Endodermal cell (in vitro differentiated cells): ENCODE data around the gene DCST2. TPM values are rescaled to one million over a fixed set of nuclear protein-coding genes. Genes with fewer than 3 reads are reported as not detected.
"Not testable (repeated sequence)": the region's sequence is repeated elsewhere in the genome, so short reads cannot be mapped to it uniquely, and the experiment has no call there.

Experiments
- DNase-seq: peaks from one replicate; pipeline ENCODE4 v3.0.0-alpha.2; 2017
- H3K27ac ChIP-seq: 2 replicates; pipeline ENCODE4 v1.5.1; 2013; ENCODE audit warnings: mild to moderate bottlenecking, low read depth, low read length, moderate library complexity
- H3K27me3 ChIP-seq: 2 replicates; pipeline ENCODE4 v1.6.1; 2013; ENCODE audit warnings: mild to moderate bottlenecking, low read length, moderate library complexity; ENCODE audit not compliant: insufficient read depth, control insufficient read depth, poor library complexity, severe bottlenecking
- H3K36me3 ChIP-seq: 2 replicates; pipeline ENCODE4 v1.7.0; 2013; ENCODE audit warnings: mild to moderate bottlenecking, low read length, moderate library complexity; ENCODE audit not compliant: control insufficient read depth, insufficient read depth
- H3K4me1 ChIP-seq: one replicate; pipeline ENCODE4 v1.7.0; 2013; ENCODE audit warnings: low read length; ENCODE audit not compliant: control insufficient read depth, insufficient read depth
- H3K4me3 ChIP-seq: 2 replicates; pipeline ENCODE4 v1.5.1; 2013; ENCODE audit warnings: mild to moderate bottlenecking, low read length, moderate library complexity
- H3K9ac ChIP-seq: 2 replicates; pipeline ENCODE4 v1.6.1; 2013; ENCODE audit warnings: mild to moderate bottlenecking, low read length, moderate library complexity; ENCODE audit not compliant: poor library complexity, severe bottlenecking; ENCODE audit errors: extremely low read depth
- H3K9me3 ChIP-seq: 2 replicates; pipeline ENCODE4 v1.6.1; 2013; ENCODE audit warnings: mild to moderate bottlenecking, low read length, moderate library complexity; ENCODE audit not compliant: control insufficient read depth
- H3K27ac Mint-ChIP-seq: 2 replicates; pipeline ENCODE4 v1.8.0; 2020; ENCODE audit warnings: mixed read lengths
- H3K27me3 Mint-ChIP-seq: 2 replicates; pipeline ENCODE4 v1.8.0; 2021; ENCODE audit warnings: mild to moderate bottlenecking, mixed read lengths; ENCODE audit not compliant: insufficient read depth
- H3K36me3 Mint-ChIP-seq: 2 replicates; pipeline ENCODE4 v1.8.0; 2020; ENCODE audit warnings: low read depth, mixed read lengths
- H3K4me1 Mint-ChIP-seq: 2 replicates; pipeline ENCODE4 v1.8.0; 2020; ENCODE audit warnings: mixed read lengths
- H3K4me3 Mint-ChIP-seq: 2 replicates; pipeline ENCODE4 v1.8.0; 2020; ENCODE audit warnings: mild to moderate bottlenecking, moderate library complexity, mixed read lengths
- H3K9me3 Mint-ChIP-seq: 2 replicates; pipeline ENCODE4 v1.8.0; 2020; ENCODE audit warnings: mild to moderate bottlenecking, mixed read lengths
- CTCF ChIP-seq: fragments of 200-600 bp; sonication (generic); conservative IDR thresholded peaks from 2 replicates; pipeline ENCODE4 v1.5.0; 2021; ENCODE audit warnings: antibody characterized with exemption, mild to moderate bottlenecking
- WGBS, 2 experiments: methylation state at CpG; one replicate each; pipeline versions ENCODE4 v1.1.5 to v1.1.7; 2013; ENCODE audit warnings: missing lambda C conversion rate in 2 of 2, mixed read lengths in 1 of 2; ENCODE audit not compliant: insufficient coverage in 1 of 2, insufficient read length in 1 of 2; 5-methylcytosine and 5-hydroxymethylcytosine counted together
- total RNA-seq, 2 donors: library from RNA; stranded (reverse); fragmentation: NEBNext Ultra II Directional in 1 of 2; extraction: Animal tissue kit (Norgen Biotek cat#: 25700) in 1 of 2; gene quantifications; 2 replicates in 1 of 2; 3 replicates in 1 of 2; pipeline ENCODE4 v1.2.1, GENCODE V29; 2021

DCST2 gene
- total RNA-seq, 2 donors from 2014 or later: 0.44 to 2.0 TPM

- Histone ChIP-seq H3K27ac (no peak overlapping the region), H3K4me1 (no peaks in the 10 kb centered on the region), H3K9ac (no peak overlapping the region), H3K27me3 (no peaks in the 10 kb centered on the region), H3K4me3 (no peak overlapping the region), H3K9me3 (no peaks in the 10 kb centered on the region), H3K36me3 (peaks cover 42% of the 10 kb centered on the region)
- no peaks in the 10 kb centered on the region for H3K27me3 Mint-ChIP-seq
- DNase-seq: no peak
- H3K4me3 Mint-ChIP-seq: no peak overlapping the region
- TF ChIP-seq CTCF: no peak
- 94 to 97% methylated on average over 14 to 17 of the region's 17 CpGs for WGBS, 2 experiments
- no peaks in the 10 kb centered on the region for H3K9me3 Mint-ChIP-seq
- peaks cover 37% of the 10 kb centered on the region for H3K36me3 Mint-ChIP-seq
- H3K4me1 Mint-ChIP-seq: peaks cover 4% of the 10 kb centered on the region
- H3K27ac Mint-ChIP-seq: no peak overlapping the region
Observed at GRCh38 chr1:154988058-154988954, 45.3 kb downstream of the DCST2 start.

- H3K4me1 ChIP-seq: no peaks in the 10 kb centered on the region
- H3K36me3 Mint-ChIP-seq: peaks cover 39% of the 10 kb centered on the region
- no peaks in the 10 kb centered on the region for H3K27me3 Mint-ChIP-seq
- H3K4me1 Mint-ChIP-seq: peaks cover 4% of the 10 kb centered on the region
- H3K36me3 ChIP-seq: peaks cover 42% of the 10 kb centered on the region
- no peak for DNase-seq
- no peak overlapping the region for H3K27ac ChIP-seq
- H3K27ac Mint-ChIP-seq: no peak overlapping the region
- no peaks in the 10 kb centered on the region for H3K27me3 ChIP-seq
- no peaks in the 10 kb centered on the region for H3K9me3 Mint-ChIP-seq
- no peak overlapping the region for H3K9ac ChIP-seq
- H3K9me3 ChIP-seq: no peaks in the 10 kb centered on the region
- no peak for TF ChIP-seq CTCF
- WGBS, 2 experiments: 93 to 100% methylated on average over 4 to 6 of the region's 6 CpGs
- H3K4me3 ChIP-seq: no peak overlapping the region
- H3K4me3 Mint-ChIP-seq: no peak overlapping the region
Observed at GRCh38 chr1:154987326-154987725, 46.3 kb downstream of the DCST2 start.

GRCh38 chr1:154986736-154987135 lies 46.8 kb downstream of the DCST2 start:
- not testable (repeated sequence) for H3K9me3 Mint-ChIP-seq, H3K4me3 Mint-ChIP-seq, H3K4me3 ChIP-seq, H3K27ac ChIP-seq, H3K27me3 Mint-ChIP-seq, H3K9ac ChIP-seq, H3K27me3 ChIP-seq, H3K4me1 ChIP-seq, H3K27ac Mint-ChIP-seq, DNase-seq, H3K9me3 ChIP-seq, H3K4me1 Mint-ChIP-seq
- H3K36me3 Mint-ChIP-seq: peaks cover 41% of the 10 kb centered on the region
- 90 to 97% methylated on average over 2 to 4 of the region's 4 CpGs for WGBS, 2 experiments
- peaks cover 42% of the 10 kb centered on the region for H3K36me3 ChIP-seq
